HG03565 (cell line): ENCODE results near the gene MT4.

Experiments
- ATAC-seq: cut with Tn5 transposase; IDR thresholded peaks from one replicate; pipeline ENCODE4 v1.9.1; 2021; ENCODE audit warnings: mild to moderate bottlenecking, moderate library complexity; ENCODE audit not compliant: unreplicated experiment

MT4 gene

GRCh38 chr16:56618138-56618537 is 53.3 kb downstream of the MT4 start:
- ATAC-seq = no peak
